D721Med (cell line): ENCODE data around the gene VWF.
A peak's percentile ranks its signal among the peaks of the same experiment; 100 is the strongest.

ENCODE experiments used
- DNase-seq: peaks from one replicate; pipeline ENCODE4 v3.0.0; 2011; ENCODE audit warnings: low spot score; ENCODE audit not compliant: insufficient read length
- FAIRE-seq: peaks from 2 replicates; lab custom pipeline; 2011; peaks lifted over from hg19 to GRCh38; lab: Jason Lieb, UNC
- TF ChIP-seq, protein P1 (sequence below): IDR thresholded peaks from 2 replicates; pipeline ENCODE4 v1.5.1; 2012; ENCODE audit warnings: mild to moderate bottlenecking, control low read depth; ENCODE audit not compliant: insufficient read depth; ENCODE audit errors: missing control alignments

Gene VWF

DNA sequence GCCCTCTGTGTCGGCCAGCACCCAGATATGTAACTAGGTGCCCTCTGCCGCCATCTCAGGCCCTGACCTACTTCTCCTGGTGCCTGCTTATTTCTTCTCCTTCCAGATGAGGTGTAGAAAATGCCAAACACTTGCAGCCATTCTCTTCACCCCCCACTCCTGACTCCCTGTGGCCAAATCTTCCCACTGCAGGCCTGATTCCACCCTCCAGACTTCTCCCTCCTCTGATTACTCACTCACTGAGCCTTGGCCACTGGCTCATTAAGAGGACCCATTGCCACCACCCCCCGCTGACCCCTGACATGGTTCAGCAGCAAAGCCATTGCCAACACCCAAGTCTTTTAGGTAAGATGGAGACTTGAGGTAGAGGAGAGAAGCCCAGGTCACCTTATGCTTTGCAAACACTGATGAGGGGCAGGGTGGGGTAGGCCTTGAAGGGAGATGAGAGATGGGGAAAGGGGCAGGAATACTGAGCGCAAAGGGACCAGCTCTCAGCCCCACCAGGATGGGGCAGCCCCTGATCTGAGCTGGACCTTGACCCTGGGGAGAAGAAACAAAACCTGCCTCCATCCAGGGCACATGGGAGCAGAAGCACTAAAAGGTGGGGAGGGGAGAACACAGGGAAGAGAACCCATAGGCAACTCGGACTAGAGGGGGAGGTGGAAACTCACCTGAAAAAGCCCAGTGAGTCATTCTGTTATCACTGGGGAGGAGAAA is 154.3 kb downstream of the VWF start:
- DNase-seq = no peak
- TF ChIP-seq, protein P1, sequence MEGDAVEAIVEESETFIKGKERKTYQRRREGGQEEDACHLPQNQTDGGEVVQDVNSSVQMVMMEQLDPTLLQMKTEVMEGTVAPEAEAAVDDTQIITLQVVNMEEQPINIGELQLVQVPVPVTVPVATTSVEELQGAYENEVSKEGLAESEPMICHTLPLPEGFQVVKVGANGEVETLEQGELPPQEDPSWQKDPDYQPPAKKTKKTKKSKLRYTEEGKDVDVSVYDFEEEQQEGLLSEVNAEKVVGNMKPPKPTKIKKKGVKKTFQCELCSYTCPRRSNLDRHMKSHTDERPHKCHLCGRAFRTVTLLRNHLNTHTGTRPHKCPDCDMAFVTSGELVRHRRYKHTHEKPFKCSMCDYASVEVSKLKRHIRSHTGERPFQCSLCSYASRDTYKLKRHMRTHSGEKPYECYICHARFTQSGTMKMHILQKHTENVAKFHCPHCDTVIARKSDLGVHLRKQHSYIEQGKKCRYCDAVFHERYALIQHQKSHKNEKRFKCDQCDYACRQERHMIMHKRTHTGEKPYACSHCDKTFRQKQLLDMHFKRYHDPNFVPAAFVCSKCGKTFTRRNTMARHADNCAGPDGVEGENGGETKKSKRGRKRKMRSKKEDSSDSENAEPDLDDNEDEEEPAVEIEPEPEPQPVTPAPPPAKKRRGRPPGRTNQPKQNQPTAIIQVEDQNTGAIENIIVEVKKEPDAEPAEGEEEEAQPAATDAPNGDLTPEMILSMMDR = no peak
- FAIRE-seq = no peak

DNA sequence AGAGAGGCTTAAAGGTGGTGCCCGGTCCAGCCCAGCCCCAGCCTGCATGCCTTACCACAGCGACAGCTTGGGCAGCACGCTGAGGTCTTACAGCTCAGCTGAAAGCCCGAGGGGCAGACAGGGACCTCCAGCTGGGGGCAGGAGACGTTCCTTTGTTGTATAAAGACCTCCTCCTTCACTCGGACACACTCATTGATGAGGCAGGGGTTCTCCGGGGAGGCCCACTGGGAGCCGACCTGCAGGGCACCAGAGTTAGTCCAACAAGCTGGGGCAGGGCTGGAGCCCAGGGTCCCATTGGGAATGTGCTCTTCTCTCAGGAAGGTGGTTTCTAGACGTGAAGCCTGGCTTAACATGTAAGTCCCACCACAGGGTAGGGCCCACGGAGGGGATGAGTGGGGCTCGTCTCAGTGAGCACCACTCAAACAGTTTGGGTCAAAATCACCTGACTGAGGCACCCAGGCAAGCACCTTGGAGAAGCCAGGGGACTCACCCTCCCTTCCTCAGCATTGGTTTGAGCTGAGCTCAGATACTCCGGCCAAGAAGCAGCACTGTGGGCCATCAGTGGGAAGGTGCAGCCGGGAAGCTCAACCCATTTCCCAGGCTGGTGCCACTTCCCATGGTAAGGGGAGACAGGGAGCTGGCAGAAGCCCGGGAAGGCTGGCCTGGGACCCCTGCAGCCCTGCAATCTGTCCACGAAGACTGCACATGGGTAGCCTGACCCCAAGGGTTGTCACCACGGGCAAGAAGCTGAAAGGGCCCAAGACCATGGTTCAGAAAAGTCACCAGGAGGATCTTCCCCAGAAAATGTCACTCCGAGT is 155.1 kb downstream of the VWF start:
- FAIRE-seq (no peak), DNase-seq (no peak)
- TF ChIP-seq, protein P1 = no peak

DNA sequence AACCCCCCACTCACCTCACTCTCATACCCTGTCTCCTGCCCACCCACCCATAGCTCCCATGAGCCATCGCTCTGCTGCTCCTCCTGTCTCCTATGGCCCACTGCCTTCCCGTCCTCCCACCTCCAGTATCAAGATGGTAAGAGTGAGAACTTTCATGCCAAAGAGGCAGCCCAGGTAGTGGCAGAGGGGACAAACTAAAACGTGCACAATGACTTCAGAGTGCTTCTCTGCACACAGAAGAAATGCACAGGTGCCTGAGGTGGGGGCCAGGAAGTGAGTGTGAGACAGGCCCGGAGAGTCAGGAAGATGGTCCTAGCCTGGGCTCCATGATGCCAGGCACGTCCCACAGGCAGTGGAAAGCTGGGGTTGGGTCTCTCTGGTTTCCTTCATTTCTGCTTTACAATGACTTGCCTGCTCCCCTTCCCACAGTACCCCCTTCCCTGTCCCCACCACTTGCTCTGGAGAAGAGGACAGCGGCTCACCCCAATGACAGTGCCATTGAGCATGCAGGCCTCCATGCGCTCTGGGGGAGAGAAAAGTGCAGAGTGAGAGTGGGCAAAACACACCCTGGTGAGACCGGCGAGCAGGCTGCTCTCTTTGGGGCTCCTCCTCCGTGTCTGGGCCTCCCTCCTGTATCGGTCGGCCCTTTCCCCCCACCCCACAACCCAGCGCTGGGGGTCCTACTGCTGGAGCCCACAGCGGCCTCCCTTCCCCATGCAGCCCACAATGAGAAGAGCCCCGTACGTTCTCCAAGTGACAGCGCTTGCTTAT is 156.6 kb downstream of the VWF start:
- DNase-seq (no peak), FAIRE-seq (no peak)
- TF ChIP-seq, protein P1 = no peak

DNA sequence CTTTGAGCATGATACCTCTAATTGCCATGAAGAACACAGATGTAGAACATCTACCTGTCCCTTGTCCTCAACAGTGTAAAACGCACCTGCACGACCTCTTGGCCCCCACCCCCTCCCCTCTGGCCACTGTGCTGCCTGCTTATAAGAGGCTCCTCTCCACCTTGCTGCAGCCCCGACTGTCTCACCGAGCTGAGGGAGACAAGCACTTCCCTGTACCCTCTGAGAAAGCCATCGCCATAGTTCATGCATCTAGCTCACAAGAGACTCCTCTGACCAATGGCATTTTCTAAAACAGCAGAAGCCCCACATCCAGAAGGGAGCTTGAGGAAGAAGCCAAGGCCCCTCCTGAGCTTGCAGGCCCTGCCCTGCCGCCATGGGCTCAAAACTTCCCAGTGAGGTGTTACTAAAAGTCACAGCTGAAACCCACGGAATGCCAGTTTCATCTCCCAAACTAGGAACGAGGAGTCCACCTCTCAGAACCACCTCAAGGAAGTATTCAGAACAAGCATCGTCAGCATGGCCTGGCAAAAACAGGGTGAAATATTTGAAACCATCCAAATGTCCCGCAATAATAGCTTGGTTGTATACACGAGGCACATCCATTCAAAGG is 157.9 kb downstream of the VWF start:
- TF ChIP-seq, protein P1 = no peak
- no peak for FAIRE-seq
- DNase-seq = no peak

DNA sequence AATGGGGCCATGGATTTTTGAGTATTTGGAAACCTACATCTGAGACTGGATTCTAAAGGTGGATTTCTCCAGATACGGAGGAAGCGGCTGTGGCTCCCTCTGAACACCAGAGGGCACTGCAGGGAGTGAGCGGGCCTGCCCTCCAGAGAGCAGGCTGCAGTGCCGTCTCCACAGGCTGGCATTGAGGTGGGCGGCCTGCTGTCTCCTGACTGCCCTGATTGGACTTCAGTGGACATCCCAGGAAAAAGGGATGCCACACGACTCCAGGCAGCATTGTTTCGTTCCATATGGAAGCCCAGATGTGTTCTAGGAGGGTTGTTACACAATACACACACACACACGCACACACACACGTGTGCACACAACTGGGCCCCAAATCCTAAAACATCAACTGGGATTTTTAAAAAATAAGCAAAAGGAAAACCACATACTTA is 158.5 kb downstream of the VWF start:
- DNase-seq (peak; percentile 37), FAIRE-seq (no peak)
- TF ChIP-seq, protein P1 = peak; percentile 89

DNA sequence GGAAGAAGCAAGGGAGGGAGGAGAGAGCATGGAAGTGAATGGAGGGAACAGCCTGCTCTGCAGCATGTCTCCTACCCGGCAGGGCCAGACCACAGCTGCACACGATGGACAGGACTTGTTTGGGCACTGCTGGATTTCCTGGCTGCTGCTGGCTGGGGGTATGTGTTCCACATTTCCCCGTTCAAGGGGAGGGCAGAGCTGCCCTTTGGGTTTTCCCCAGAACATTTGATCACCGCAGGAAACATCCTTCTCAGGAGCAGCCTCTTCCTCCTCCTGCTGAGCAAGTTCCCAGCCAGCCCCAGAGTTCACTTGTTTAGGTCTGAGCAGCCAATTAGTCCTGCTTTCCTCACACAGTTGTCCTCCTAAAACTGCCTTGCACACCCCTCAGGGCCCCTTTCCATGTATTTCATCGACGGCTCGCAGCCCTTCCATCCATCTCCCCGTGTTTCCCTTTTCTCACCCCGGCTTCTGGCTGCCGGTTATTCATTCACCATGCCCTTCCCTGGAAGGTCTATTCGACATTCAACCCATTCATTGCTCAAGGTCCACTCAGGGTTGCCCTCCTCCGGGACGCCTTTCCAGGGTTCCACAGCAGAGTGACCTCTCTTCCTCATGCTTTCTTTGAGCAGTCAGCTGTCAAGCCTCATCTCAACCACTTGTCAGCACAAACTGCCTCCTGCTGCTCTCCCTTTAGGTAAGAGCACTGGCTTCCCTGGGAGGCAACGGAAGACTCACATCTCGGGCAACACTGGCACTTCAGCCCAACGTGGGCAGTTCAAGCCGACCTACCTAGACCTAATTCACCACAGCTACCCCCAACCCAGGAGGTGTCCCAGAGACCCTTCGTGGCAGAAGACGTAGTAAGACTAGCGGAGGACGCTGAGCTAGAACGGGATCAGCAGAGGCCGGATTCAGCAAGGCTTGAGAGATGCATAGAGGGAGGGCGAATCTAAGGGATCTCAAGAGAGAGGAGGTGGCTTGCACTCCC is 159.3 kb downstream of the VWF start:
- DNase-seq = no peak
- TF ChIP-seq, protein P1 = no peak
- no peak for FAIRE-seq
